Kidney epithelial cell (primary cell): ENCODE results near the gene ANKRD34A. TPM values are rescaled to one million over a fixed set of nuclear protein-coding genes. Genes with fewer than 3 reads are reported as not detected.
A peak's percentile ranks its signal among the peaks of the same experiment; 100 is the strongest.
"Not testable (repeated sequence)": the region's sequence is repeated elsewhere in the genome, so short reads cannot be mapped to it uniquely, and the experiment has no call there.

Experiments used
- DNase-seq: peaks from one replicate; pipeline ENCODE4 v3.0.0-alpha.2; 2010; ENCODE audit warnings: low read depth
- H3K27me3 ChIP-seq: 2 replicates; pipeline ENCODE4 v1.6.0; 2011; ENCODE audit warnings: low read length; ENCODE audit not compliant: control insufficient read depth, insufficient read depth
- H3K36me3 ChIP-seq: 2 replicates; pipeline ENCODE4 v1.5.1; 2011; ENCODE audit warnings: low read length; ENCODE audit not compliant: control insufficient read depth, insufficient read depth
- H3K4me3 ChIP-seq: 2 replicates; pipeline ENCODE4 v1.5.1; 2011; ENCODE audit warnings: low read depth, mild to moderate bottlenecking, control low read depth, low read length
- total RNA-seq: library from RNA; depleted of rRNA; stranded (reverse); fragments of >200 nt; gene quantifications from 2 replicates; pipeline ENCODE4 v1.2.3, GENCODE V29; 2015
- TF ChIP-seq, protein P1 (sequence below): IDR thresholded peaks from 2 replicates; pipeline ENCODE4 v1.5.1; 2011; ENCODE audit warnings: mild to moderate bottlenecking, moderate library complexity, low read length, control low read depth, inconsistent platforms; ENCODE audit not compliant: insufficient read depth, poor library complexity, severe bottlenecking

Gene ANKRD34A
- total RNA-seq, 1 donor from 2014 or later = 0.46 TPM

DNA sequence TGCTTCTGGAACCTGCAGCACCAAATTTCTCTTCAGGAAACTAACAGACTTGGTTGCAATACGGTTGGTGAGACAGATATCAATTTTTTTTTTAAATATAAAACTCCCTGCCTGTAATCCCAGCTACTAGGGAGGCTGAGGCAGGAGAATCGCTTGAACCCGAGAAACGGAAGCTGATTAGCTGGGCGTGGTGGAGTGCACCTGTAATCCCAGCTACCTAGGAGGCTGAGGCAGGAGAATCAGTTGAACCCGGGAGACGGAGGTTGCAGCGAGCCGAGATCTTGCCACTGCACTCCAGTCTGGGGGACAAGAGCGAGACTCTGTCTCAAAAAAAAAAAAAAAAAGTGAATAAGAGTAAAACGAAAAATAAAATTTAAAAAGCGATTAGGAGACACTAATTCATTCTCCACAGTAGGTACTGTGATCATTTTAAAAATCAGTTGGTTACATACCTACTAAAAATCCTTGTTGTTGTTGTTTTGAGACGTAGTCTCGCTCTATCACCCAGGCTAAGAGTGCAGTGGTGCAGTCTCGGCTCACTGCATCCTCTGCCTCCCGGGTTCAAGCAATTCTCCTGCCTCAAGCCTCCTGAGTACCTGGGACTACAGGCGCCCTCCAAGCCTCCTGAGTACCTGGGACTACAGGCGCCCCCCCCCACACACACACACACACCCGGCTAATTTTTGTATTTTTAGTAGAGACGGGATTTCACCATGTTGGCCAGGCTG is 36.3 kb downstream of the ANKRD34A start:
- peak overlapping the region; percentile 61 for H3K4me3 ChIP-seq
- no peaks in the 10 kb centered on the region for H3K36me3 ChIP-seq
- DNase-seq = no peak
- TF ChIP-seq, protein P1, sequence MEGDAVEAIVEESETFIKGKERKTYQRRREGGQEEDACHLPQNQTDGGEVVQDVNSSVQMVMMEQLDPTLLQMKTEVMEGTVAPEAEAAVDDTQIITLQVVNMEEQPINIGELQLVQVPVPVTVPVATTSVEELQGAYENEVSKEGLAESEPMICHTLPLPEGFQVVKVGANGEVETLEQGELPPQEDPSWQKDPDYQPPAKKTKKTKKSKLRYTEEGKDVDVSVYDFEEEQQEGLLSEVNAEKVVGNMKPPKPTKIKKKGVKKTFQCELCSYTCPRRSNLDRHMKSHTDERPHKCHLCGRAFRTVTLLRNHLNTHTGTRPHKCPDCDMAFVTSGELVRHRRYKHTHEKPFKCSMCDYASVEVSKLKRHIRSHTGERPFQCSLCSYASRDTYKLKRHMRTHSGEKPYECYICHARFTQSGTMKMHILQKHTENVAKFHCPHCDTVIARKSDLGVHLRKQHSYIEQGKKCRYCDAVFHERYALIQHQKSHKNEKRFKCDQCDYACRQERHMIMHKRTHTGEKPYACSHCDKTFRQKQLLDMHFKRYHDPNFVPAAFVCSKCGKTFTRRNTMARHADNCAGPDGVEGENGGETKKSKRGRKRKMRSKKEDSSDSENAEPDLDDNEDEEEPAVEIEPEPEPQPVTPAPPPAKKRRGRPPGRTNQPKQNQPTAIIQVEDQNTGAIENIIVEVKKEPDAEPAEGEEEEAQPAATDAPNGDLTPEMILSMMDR = no peak
- no peaks in the 10 kb centered on the region for H3K27me3 ChIP-seq

DNA sequence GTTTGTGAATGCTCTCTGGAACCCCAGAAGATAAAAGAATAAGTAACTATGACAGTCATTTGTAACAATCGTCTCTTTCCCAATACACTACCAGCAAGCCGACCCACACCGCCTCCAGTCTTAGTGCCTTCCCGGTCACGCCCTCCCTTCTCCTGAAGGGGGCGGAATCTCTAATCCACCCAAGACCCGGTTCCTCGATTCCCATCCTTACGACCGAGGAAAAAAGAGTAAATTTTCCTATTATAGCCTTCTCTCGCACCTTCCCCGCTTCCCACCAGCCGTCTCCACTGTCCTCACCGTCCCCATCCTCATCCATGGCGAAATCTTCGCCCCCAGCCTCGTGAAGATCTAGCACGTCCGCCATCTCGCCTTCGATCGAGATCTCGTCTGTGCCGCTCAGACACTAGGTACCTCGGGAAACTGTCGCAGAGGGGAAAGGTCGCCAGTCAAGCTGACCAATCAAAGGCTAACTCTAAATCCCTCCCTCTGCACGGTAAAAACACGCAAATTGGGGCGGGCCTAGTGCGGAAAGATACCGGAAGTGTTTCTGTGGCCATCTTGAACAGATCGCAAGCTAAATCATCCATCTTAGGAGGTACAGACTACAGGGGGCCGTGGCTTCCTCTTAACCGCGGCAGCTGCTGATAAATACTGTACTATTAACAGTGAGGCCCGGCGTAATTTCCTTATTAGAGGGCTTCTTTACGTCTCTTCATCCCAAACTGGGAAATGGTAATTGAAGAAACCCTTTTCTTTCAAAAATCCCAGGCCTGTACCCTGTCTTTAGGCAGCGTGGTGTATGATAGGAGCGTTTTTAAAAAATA is 37.1 kb downstream of the ANKRD34A start, which contains the start of gene RBM8A:
Gene RBM8A (minus strand): TSS at position 422 of the 824 bp plus-strand sequence. CDS start 58 bp downstream, at position 364.
- Histone ChIP-seq H3K27me3 (no peaks in the 10 kb centered on the region), H3K4me3 (peak within 1 kb of the TSS; percentile 61), H3K36me3 (no peaks in the 10 kb centered on the region)
- DNase-seq = peak; percentile 96
- TF ChIP-seq, protein P1 = peak; percentile 75

DNA sequence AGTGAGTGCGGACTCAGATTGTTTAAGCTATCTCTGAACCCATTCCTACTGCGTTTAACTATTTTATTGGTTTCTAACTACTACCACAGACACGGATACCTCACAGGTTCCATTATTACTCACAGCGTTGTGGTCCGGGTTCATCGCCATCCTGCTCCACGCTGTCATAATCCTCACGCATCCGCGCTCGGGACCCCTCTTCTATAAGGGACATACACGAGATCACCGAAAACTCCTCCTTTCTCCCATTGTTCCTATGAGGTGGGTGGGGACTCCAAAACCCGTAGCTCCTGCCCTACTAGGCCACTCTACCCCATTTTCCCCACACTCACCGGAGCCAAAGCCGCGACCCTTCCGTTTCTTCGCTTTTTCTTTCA is 37.7 kb downstream of the ANKRD34A start:
- no peak for DNase-seq
- Histone ChIP-seq H3K27me3 (no peaks in the 10 kb centered on the region), H3K36me3 (no peaks in the 10 kb centered on the region), H3K4me3 (peak overlapping the region; percentile 61)
- TF ChIP-seq, protein P1 = no peak

DNA sequence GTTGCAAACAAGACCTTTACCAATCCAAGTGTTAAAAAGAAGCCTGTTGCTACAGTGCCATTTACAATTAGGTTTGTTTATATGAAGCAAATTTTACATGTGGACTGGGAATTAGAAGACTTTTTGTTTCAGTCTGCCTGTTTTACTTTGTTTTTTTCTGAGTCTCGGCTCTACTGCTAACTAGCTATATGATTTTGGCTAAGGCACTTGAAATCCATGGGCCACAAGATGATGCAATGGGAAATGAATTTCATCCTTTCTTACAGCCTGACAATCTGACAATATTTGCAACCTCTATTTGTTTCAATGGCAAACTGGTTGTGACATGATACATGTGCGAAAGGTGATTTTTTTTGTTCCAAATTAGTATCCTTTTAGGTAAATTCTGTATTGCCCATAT is 42.1 kb downstream of the ANKRD34A start:
- H3K36me3 ChIP-seq = no peaks in the 10 kb centered on the region
- no peak for DNase-seq
- TF ChIP-seq, protein P1 = no peak
- H3K27me3 ChIP-seq = no peaks in the 10 kb centered on the region
- no peak overlapping the region for H3K4me3 ChIP-seq

DNA sequence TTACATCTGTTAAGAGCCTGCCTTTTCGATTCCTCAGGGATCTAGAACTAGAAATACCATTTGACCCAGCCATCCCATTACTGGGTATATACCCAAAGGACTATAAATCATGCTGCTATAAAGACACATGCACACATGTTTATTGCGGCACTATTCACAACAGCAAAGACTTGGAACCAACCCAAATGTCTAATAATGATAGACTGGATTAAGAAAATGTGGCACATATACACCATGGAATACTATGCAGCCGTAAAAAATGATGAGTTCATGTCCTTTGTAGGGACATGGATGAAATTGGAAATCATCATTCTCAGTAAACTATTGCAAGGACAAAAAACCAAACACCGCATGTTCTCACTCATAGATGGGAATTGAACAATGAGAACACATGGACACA is 44.1 kb downstream of the ANKRD34A start:
- H3K4me3 ChIP-seq, DNase-seq, H3K36me3 ChIP-seq, H3K27me3 ChIP-seq: not testable (repeated sequence)
